Measurements from ENCODE around the gene IVD.

Gene IVD

GRCh38 chr15:40405501-40406381 is at the start of gene IVD:
Gene IVD, plus strand, starts transcription at chr15:40405795. Its CDS starts 33 bp downstream, at chr15:40405828.
- DNase-seq (ENCODE audit: low spot score) = peak; percentile 100
- CTCF ChIA-PET = interaction anchor here (0.6 to 1.0 kb wide), 2 partner anchors 16 to 227 kb away, joined by 3 to 4 read pairs; no protein-coding TSS in a partner anchor
- POLR2A ChIA-PET (ENCODE audit: low non-redundant PET) = interaction anchor here (0.8 to 0.9 kb wide), 2 partner anchors 22 to 38 kb away, joined by 3 to 4 read pairs; no protein-coding TSS in a partner anchor
- peak within 1 kb of the TSS; percentile 83 for H3K27ac ChIP-seq
- TF ChIP-seq, protein P1, sequence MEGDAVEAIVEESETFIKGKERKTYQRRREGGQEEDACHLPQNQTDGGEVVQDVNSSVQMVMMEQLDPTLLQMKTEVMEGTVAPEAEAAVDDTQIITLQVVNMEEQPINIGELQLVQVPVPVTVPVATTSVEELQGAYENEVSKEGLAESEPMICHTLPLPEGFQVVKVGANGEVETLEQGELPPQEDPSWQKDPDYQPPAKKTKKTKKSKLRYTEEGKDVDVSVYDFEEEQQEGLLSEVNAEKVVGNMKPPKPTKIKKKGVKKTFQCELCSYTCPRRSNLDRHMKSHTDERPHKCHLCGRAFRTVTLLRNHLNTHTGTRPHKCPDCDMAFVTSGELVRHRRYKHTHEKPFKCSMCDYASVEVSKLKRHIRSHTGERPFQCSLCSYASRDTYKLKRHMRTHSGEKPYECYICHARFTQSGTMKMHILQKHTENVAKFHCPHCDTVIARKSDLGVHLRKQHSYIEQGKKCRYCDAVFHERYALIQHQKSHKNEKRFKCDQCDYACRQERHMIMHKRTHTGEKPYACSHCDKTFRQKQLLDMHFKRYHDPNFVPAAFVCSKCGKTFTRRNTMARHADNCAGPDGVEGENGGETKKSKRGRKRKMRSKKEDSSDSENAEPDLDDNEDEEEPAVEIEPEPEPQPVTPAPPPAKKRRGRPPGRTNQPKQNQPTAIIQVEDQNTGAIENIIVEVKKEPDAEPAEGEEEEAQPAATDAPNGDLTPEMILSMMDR (conservative IDR thresholded peaks at IDR 0.05; ENCODE audit: low read depth) = no peak

- H3K27ac ChIP-seq = no peak overlapping the region
- CTCF ChIA-PET = interaction anchor here (0.8 to 1.6 kb wide), 4 partner anchors 11 to 77 kb away, joined by 4 to 10 read pairs (median 8); no protein-coding TSS in a partner anchor
- POLR2A ChIA-PET (ENCODE audit: low non-redundant PET) = no interaction called here
- TF ChIP-seq, protein P1 (conservative IDR thresholded peaks at IDR 0.05; ENCODE audit: low read depth) = no peak
- DNase-seq (ENCODE audit: low spot score) = no peak
Measured at GRCh38 chr15:40355976-40356585, 49.5 kb upstream of the IVD start.

GRCh38 chr15:40357246-40357645 is 48.3 kb upstream of the IVD start:
- CTCF ChIA-PET = interaction anchor here (0.7 to 1.6 kb wide), 8 partner anchors 10 to 82 kb away, joined by 3 to 6 read pairs (median 4); no protein-coding TSS in a partner anchor
- DNase-seq (ENCODE audit: low spot score) = no peak
- H3K27ac ChIP-seq = peak overlapping the region; percentile 62; the same call in 1 of the 2 replicates
- POLR2A ChIA-PET (ENCODE audit: low non-redundant PET) = no interaction called here
- TF ChIP-seq, protein P1 (conservative IDR thresholded peaks at IDR 0.05; ENCODE audit: low read depth) = no peak

DNA sequence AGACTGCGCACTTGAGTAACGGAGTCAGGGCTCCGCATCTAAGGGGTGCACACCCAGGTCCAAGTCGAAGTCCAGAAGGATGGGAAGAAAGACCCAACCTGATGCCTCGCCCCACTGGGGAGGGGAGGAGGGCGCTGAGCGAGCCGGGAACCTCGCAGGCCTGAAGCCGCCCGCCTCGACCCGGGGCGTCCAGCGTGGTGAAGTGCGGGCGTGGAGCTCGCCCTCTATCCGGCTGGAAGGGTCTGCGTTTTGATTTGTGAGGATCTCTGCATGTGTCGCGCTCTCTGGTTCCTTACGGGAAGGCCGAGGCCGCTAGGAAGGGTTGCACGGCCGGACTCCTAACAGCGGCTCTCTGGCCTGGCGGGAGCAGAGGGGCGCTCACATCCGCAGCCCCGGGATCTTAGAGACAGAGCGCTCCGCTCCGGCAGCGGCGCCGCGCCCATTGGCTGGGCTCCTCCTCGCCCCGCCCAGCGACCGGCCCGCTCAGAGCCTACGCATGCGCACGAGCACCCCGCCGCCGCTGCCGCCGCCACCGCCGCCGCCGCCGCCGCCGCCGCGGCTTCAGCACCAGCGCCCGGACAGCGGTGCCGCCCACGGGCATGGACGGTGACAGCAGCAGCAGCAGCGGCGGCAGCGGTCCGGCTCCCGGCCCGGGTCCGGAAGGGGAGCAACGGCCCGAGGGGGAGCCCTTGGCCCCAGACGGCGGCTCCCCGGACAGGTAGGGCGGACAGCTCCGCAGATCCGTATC is 47.7 kb upstream of the IVD start, which contains the start of gene DISP2:
TSS of gene DISP2 (plus strand) at position 497 of the 748 bp plus-strand sequence. CDS start at position 600, 103 bp downstream.
- POLR2A ChIA-PET (ENCODE audit: low non-redundant PET) = no interaction called here
- H3K27ac ChIP-seq = peak within 1 kb of the TSS; percentile 62
- TF ChIP-seq, protein P1 (conservative IDR thresholded peaks at IDR 0.05; ENCODE audit: low read depth) = no peak
- CTCF ChIA-PET = interaction anchor here (0.7 to 1.6 kb wide), 8 partner anchors 10 to 83 kb away, joined by 3 to 6 read pairs (median 4); no protein-coding TSS in a partner anchor
- DNase-seq (ENCODE audit: low spot score) = peak; percentile 99

- H3K27ac ChIP-seq = peak overlapping the region; percentile 62
- POLR2A ChIA-PET (ENCODE audit: low non-redundant PET) = no interaction called here
- DNase-seq (ENCODE audit: low spot score) = no peak
- TF ChIP-seq, protein P1 (conservative IDR thresholded peaks at IDR 0.05; ENCODE audit: low read depth) = no peak
- CTCF ChIA-PET = interaction anchor here (1.5 to 1.6 kb wide), 2 partner anchors 9 to 80 kb away, joined by 4 to 6 read pairs; no protein-coding TSS in a partner anchor
Measured at GRCh38 chr15:40358471-40359353, 46.9 kb upstream of the IVD start.
